Activated CD8-positive, alpha-beta T cell treated with anti-CD3 and anti-CD28 coated beads, Interleukin-2, amount 10 ng/mL, durations not matched to agents 7 days and 5 days (primary cell): ENCODE measurements around the gene MX2. TPM values are rescaled to one million over a fixed set of nuclear protein-coding genes. Genes with fewer than 3 reads are reported as not detected.

Experiments
- ATAC-seq: fragments of 150-1000 bp; cut with Tn5 transposase; one replicate; pipeline ENCODE4 v1.10.0; 2021; ENCODE audit warnings: moderate library complexity
- CTCF ChIA-PET: fragments of 350-600 bp; sonication (Branson Sonifier 250); formaldehyde crosslinking; loops from one replicate; lab custom pipeline; 2021; ENCODE audit warnings: antibody characterized with exemption; lab: Charles Lee
- POLR2A ChIA-PET: fragments of 350-600 bp; sonication (Branson Sonifier 250); formaldehyde crosslinking; loops from one replicate; lab custom pipeline; 2021; ENCODE audit warnings: antibody characterized with exemption; lab: Charles Lee
- DNase-seq: peaks from one replicate; pipeline ENCODE4 v3.0.0-alpha.2; 2020
- H3K27ac Mint-ChIP-seq: one replicate; pipeline ENCODE4 v1.8.0; 2021; ENCODE audit warnings: mild to moderate bottlenecking, mixed read lengths
- H3K27me3 Mint-ChIP-seq: one replicate; pipeline ENCODE4 v1.8.0; 2021; ENCODE audit warnings: low read depth, mixed read lengths
- H3K36me3 Mint-ChIP-seq: one replicate; pipeline ENCODE4 v1.8.0; 2021; ENCODE audit warnings: low read depth, mixed read lengths
- H3K4me1 Mint-ChIP-seq: one replicate; pipeline ENCODE4 v1.8.0; 2021; ENCODE audit warnings: low read depth, mixed read lengths
- H3K4me3 Mint-ChIP-seq: one replicate; pipeline ENCODE4 v1.8.0; 2021; ENCODE audit warnings: mild to moderate bottlenecking, mixed read lengths
- H3K9me3 Mint-ChIP-seq: one replicate; pipeline ENCODE4 v1.8.0; 2022; ENCODE audit warnings: mixed read lengths; ENCODE audit not compliant: insufficient read depth
- total RNA-seq, 2 experiments: library from RNA; stranded (reverse); gene quantifications; one replicate each; pipeline ENCODE4 v1.2.3, GENCODE V29; 2021

Gene MX2
- total RNA-seq, 2 experiments from 2014 or later: 56.0 to 58.6 TPM

- no peak for ATAC-seq
- CTCF ChIA-PET: no interaction called here
- H3K36me3 Mint-ChIP-seq: peaks cover 40% of the 10 kb centered on the region
- POLR2A ChIA-PET: interaction anchor here (1.7 kb wide), 1 partner anchor 13 kb away, joined by 4 read pairs; the partner anchor contains the start of gene MX2
- H3K4me3 Mint-ChIP-seq: no peak overlapping the region
- peak overlapping the region; percentile 74 for H3K27ac Mint-ChIP-seq
- peaks cover 41% of the 10 kb centered on the region for H3K4me1 Mint-ChIP-seq
- H3K27me3 Mint-ChIP-seq: no peaks in the 10 kb centered on the region
- no peak for DNase-seq
- H3K9me3 Mint-ChIP-seq: no peaks in the 10 kb centered on the region
Observed at GRCh38 chr21:41374177-41374712, 12.4 kb downstream of the MX2 start.

- ChIA-PET POLR2A (interaction anchor here (1.7 kb wide), 1 partner anchor 14 kb away, joined by 4 read pairs; the partner anchor contains the start of gene MX2), CTCF (no interaction called here)
- DNase-seq (no peak), ATAC-seq (peak; percentile 57)
- Mint-ChIP-seq H3K4me1 (peaks cover 37% of the 10 kb centered on the region), H3K27me3 (no peaks in the 10 kb centered on the region), H3K4me3 (no peak overlapping the region), H3K9me3 (no peaks in the 10 kb centered on the region), H3K36me3 (peaks cover 43% of the 10 kb centered on the region), H3K27ac (peak overlapping the region; percentile 74)
Observed at GRCh38 chr21:41374867-41375533, 13.2 kb downstream of the MX2 start.

GRCh38 chr21:41375875-41376274 lies 14.0 kb downstream of the MX2 start:
- Mint-ChIP-seq H3K4me3 (no peak overlapping the region), H3K36me3 (peaks cover 43% of the 10 kb centered on the region), H3K9me3 (no peaks in the 10 kb centered on the region), H3K4me1 (peaks cover 28% of the 10 kb centered on the region), H3K27ac (no peak overlapping the region), H3K27me3 (no peaks in the 10 kb centered on the region)
- POLR2A ChIA-PET: interaction anchor here (0.6 to 2.0 kb wide), 3 partner anchors 14 to 76 kb away, joined by 3 to 4 read pairs (median 4); partner anchors contain the start of gene MX2
- CTCF ChIA-PET: no interaction called here
- ATAC-seq (no peak), DNase-seq (no peak)

GRCh38 chr21:41377715-41378114 lies 15.9 kb downstream of the MX2 start:
- Mint-ChIP-seq H3K4me3 (no peak overlapping the region), H3K4me1 (peaks cover 14% of the 10 kb centered on the region), H3K27me3 (no peaks in the 10 kb centered on the region), H3K27ac (peak overlapping the region; percentile 22), H3K9me3 (no peaks in the 10 kb centered on the region), H3K36me3 (peaks cover 49% of the 10 kb centered on the region)
- CTCF ChIA-PET: interaction anchor here (0.6 to 1.4 kb wide), 2 partner anchors 94 to 610 kb away, joined by 3 to 6 read pairs; no protein-coding TSS in a partner anchor
- POLR2A ChIA-PET: interaction anchor here (2.0 kb wide), 1 partner anchor 16 kb away, joined by 4 read pairs; the partner anchor contains the start of gene MX2
- ATAC-seq: no peak
- DNase-seq: no peak

GRCh38 chr21:41378849-41379248 lies 17.0 kb downstream of the MX2 start:
- POLR2A ChIA-PET: no interaction called here
- no peak for ATAC-seq
- H3K27ac Mint-ChIP-seq: no peak overlapping the region
- H3K4me3 Mint-ChIP-seq: no peak overlapping the region
- CTCF ChIA-PET: no interaction called here
- no peaks in the 10 kb centered on the region for H3K9me3 Mint-ChIP-seq
- H3K36me3 Mint-ChIP-seq: peaks cover 55% of the 10 kb centered on the region
- no peak for DNase-seq
- no peaks in the 10 kb centered on the region for H3K27me3 Mint-ChIP-seq
- peaks cover 7% of the 10 kb centered on the region for H3K4me1 Mint-ChIP-seq

GRCh38 chr21:41379901-41380300 lies 18.1 kb downstream of the MX2 start:
- Mint-ChIP-seq H3K4me3 (no peak overlapping the region), H3K27me3 (no peaks in the 10 kb centered on the region), H3K4me1 (peaks cover 3% of the 10 kb centered on the region), H3K36me3 (peaks cover 56% of the 10 kb centered on the region), H3K9me3 (no peaks in the 10 kb centered on the region), H3K27ac (no peak overlapping the region)
- ATAC-seq: no peak
- POLR2A ChIA-PET: interaction anchor here (1.5 kb wide), 1 partner anchor 47 kb away, joined by 3 read pairs; the partner anchor contains the start of gene MX1
- DNase-seq: no peak
- CTCF ChIA-PET: no interaction called here

- no peak overlapping the region for H3K27ac Mint-ChIP-seq
- ATAC-seq: no peak
- ChIA-PET POLR2A (no interaction called here), CTCF (no interaction called here)
- H3K4me1 Mint-ChIP-seq: no peaks in the 10 kb centered on the region
- no peaks in the 10 kb centered on the region for H3K9me3 Mint-ChIP-seq
- no peaks in the 10 kb centered on the region for H3K27me3 Mint-ChIP-seq
- no peak overlapping the region for H3K4me3 Mint-ChIP-seq
- DNase-seq: no peak
- peaks cover 57% of the 10 kb centered on the region for H3K36me3 Mint-ChIP-seq
Observed at GRCh38 chr21:41381731-41382130, 19.9 kb downstream of the MX2 start.

- no peaks in the 10 kb centered on the region for H3K27me3 Mint-ChIP-seq
- H3K4me3 Mint-ChIP-seq: no peak overlapping the region
- ATAC-seq (no peak), DNase-seq (no peak)
- no peaks in the 10 kb centered on the region for H3K9me3 Mint-ChIP-seq
- ChIA-PET CTCF (no interaction called here), POLR2A (no interaction called here)
- no peaks in the 10 kb centered on the region for H3K4me1 Mint-ChIP-seq
- H3K36me3 Mint-ChIP-seq: peaks cover 48% of the 10 kb centered on the region
- H3K27ac Mint-ChIP-seq: peak overlapping the region; percentile 7
Observed at GRCh38 chr21:41387042-41387819, 25.4 kb downstream of the MX2 start.

GRCh38 chr21:41387824-41388223 lies 26.0 kb downstream of the MX2 start:
- POLR2A ChIA-PET: no interaction called here
- DNase-seq (no peak), ATAC-seq (no peak)
- no peaks in the 10 kb centered on the region for H3K27me3 Mint-ChIP-seq
- no peaks in the 10 kb centered on the region for H3K4me1 Mint-ChIP-seq
- H3K36me3 Mint-ChIP-seq: peaks cover 44% of the 10 kb centered on the region
- H3K4me3 Mint-ChIP-seq: no peak overlapping the region
- H3K27ac Mint-ChIP-seq: no peak overlapping the region
- CTCF ChIA-PET: no interaction called here
- no peaks in the 10 kb centered on the region for H3K9me3 Mint-ChIP-seq

GRCh38 chr21:41388259-41388658 lies 26.4 kb downstream of the MX2 start:
- no peak overlapping the region for H3K27ac Mint-ChIP-seq
- H3K9me3 Mint-ChIP-seq: no peaks in the 10 kb centered on the region
- POLR2A ChIA-PET: interaction anchor here (1.0 kb wide), 1 partner anchor 37 kb away, joined by 3 read pairs; no protein-coding TSS in a partner anchor
- no peaks in the 10 kb centered on the region for H3K27me3 Mint-ChIP-seq
- H3K4me1 Mint-ChIP-seq: no peaks in the 10 kb centered on the region
- no peak for ATAC-seq
- peaks cover 43% of the 10 kb centered on the region for H3K36me3 Mint-ChIP-seq
- CTCF ChIA-PET: no interaction called here
- no peak overlapping the region for H3K4me3 Mint-ChIP-seq
- DNase-seq: no peak

GRCh38 chr21:41390043-41390639 lies 28.3 kb downstream of the MX2 start:
- POLR2A ChIA-PET: no interaction called here
- no peaks in the 10 kb centered on the region for H3K9me3 Mint-ChIP-seq
- no peaks in the 10 kb centered on the region for H3K27me3 Mint-ChIP-seq
- no peaks in the 10 kb centered on the region for H3K4me1 Mint-ChIP-seq
- H3K27ac Mint-ChIP-seq: no peak overlapping the region
- DNase-seq (no peak), ATAC-seq (no peak)
- CTCF ChIA-PET: no interaction called here
- H3K36me3 Mint-ChIP-seq: peaks cover 48% of the 10 kb centered on the region
- no peak overlapping the region for H3K4me3 Mint-ChIP-seq
